K562 (cell line): ENCODE data around the gene CCDC187. TPM values are rescaled to one million over a fixed set of nuclear protein-coding genes. Genes with fewer than 3 reads are reported as not detected.

ENCODE experiments used
- ATAC-seq: fragments of 200-7000 bp; cut with Tn5 transposase; 3 replicates; pipeline ENCODE4 v1.9.1; 2020; ENCODE audit warnings: moderate library complexity
- BruUV-seq: library from RNA; stranded (reverse); fragments of 400-500 nt; replicated peaks from 2 replicates; lab custom pipeline; 2021; lab: Mats Ljungman, UMichigan
- CTCF ChIA-PET: fragments of 300-600 bp; formaldehyde crosslinking; extraction: SDS; loops from one replicate; lab custom pipeline; 2021; ENCODE audit warnings: low intra/inter-chr PET ratio; lab: Yijun Ruan, JAX
- POLR2A ChIA-PET: fragments of 300-600, 350-650 bp; sonication (Branson Sonifier 250); formaldehyde crosslinking; extraction: SDS; loops from one replicate; lab custom pipeline; 2021; ENCODE audit warnings: antibody characterized with exemption, inconsistent platforms; lab: Yijun Ruan, JAX
- DNase-seq, 4 experiments: peaks; one replicate each; pipeline versions ENCODE4 v3.0.0 to v3.0.0-alpha.2; 2011 to 2018; ENCODE audit warnings: low spot score in 3 of 4, mixed read lengths in 3 of 4; ENCODE audit errors: extremely low read depth in 1 of 4
- FAIRE-seq: peaks from 2 replicates; lab custom pipeline; 2011; peaks lifted over from hg19 to GRCh38; lab: Jason Lieb, UNC
- H2AFZ ChIP-seq: 2 replicates; pipeline ENCODE4 v1.6.0; 2011; ENCODE audit warnings: low read depth, low read length, control low read depth, inconsistent platforms
- H3K27ac ChIP-seq: fragments of 200-600 bp; 3 replicates; pipeline ENCODE4 v1.8.0; 2011; ENCODE audit warnings: low read depth, mild to moderate bottlenecking, control low read depth, inconsistent platforms, low read length, moderate library complexity, mixed read lengths; ENCODE audit errors: extremely low read depth
- H3K27me3 ChIP-seq, 2 experiments: fragments of 300-600 bp in 1 of 2; 2 replicates in 1 of 2; 3 replicates in 1 of 2; pipeline versions ENCODE4 v1.6.0 to v1.8.0; 2011; ENCODE audit warnings: inconsistent platforms in 2 of 2, low read length in 2 of 2, mild to moderate bottlenecking in 1 of 2, mixed read lengths in 1 of 2, moderate library complexity in 1 of 2; ENCODE audit not compliant: control insufficient read depth in 2 of 2, insufficient read depth in 2 of 2
- H3K36me3 ChIP-seq: fragments of 300-600 bp; 3 replicates; pipeline ENCODE4 v1.8.0; 2011; ENCODE audit warnings: mild to moderate bottlenecking, low read length, inconsistent platforms; ENCODE audit not compliant: control insufficient read depth, insufficient read depth
- H3K4me1 ChIP-seq, 2 experiments: fragments of 200-600 bp in 1 of 2; replicated peaks in 1 of 2; 2 replicates in 1 of 2; 3 replicates in 1 of 2; pipeline versions ENCODE4 v1.5.1 to v1.8.0; 2011; ENCODE audit warnings: inconsistent platforms in 2 of 2, low read length in 2 of 2, mild to moderate bottlenecking in 1 of 2, mixed read lengths in 1 of 2, moderate library complexity in 1 of 2; ENCODE audit not compliant: control insufficient read depth in 2 of 2, insufficient read depth in 2 of 2
- H3K4me2 ChIP-seq: 2 replicates; pipeline ENCODE4 v1.6.1; 2011; ENCODE audit warnings: low read length, control low read depth, inconsistent platforms, mixed read lengths; ENCODE audit not compliant: insufficient read depth
- H3K4me3 ChIP-seq: fragments of 200-600 bp; sonication (generic), shearing (Covaris generic); 2 replicates; pipeline ENCODE4 v1.5.1; 2016; ENCODE audit warnings: control low read depth, inconsistent platforms
- H3K79me2 ChIP-seq: fragments of 200-600 bp; 3 replicates; pipeline ENCODE4 v1.8.0; 2011; ENCODE audit warnings: low read length, inconsistent platforms; ENCODE audit not compliant: control insufficient read depth, insufficient read depth
- H3K9ac ChIP-seq, 2 experiments: 2 replicates each; pipeline versions ENCODE4 v1.6.0 to v1.6.1; 2011; ENCODE audit warnings: low read depth in 2 of 2, low read length in 2 of 2, control low read depth in 1 of 2, inconsistent platforms in 1 of 2, mild to moderate bottlenecking in 1 of 2, mixed read lengths in 1 of 2; ENCODE audit not compliant: insufficient read depth in 1 of 2
- H3K9me1 ChIP-seq: one replicate; pipeline ENCODE4 v1.6.0; 2011; ENCODE audit warnings: inconsistent platforms, mild to moderate bottlenecking, low read length, moderate library complexity; ENCODE audit not compliant: control insufficient read depth, insufficient read depth
- H3K9me3 ChIP-seq: replicated peaks from 2 replicates; pipeline ENCODE4 v1.5.1; 2011; ENCODE audit warnings: low read depth, low read length, inconsistent platforms; ENCODE audit not compliant: control insufficient read depth, insufficient read depth
- H4K20me1 ChIP-seq: replicated peaks from 2 replicates; pipeline ENCODE4 v1.6.1; 2011; ENCODE audit warnings: low read length, inconsistent platforms, mixed read lengths; ENCODE audit not compliant: control insufficient read depth, insufficient read depth
- BACH1 ChIP-seq: fragments of 200-800 bp; sonication (Bioruptor generic); IDR thresholded peaks from 2 replicates; pipeline ENCODE4 v1.6.1; 2016; ENCODE audit warnings: missing genetic modification characterization, missing compliant biosample characterization
- CC2D1A ChIP-seq: fragments of 450-650 bp; IDR thresholded peaks from 2 replicates; pipeline ENCODE4 v1.6.1; 2017; ENCODE audit warnings: mild to moderate bottlenecking
- CREB1 ChIP-seq, 2 experiments: sonication (generic) in 1 of 2; formaldehyde crosslinking in 1 of 2; IDR thresholded peaks; 2 replicates each; pipeline versions ENCODE4 v1.6.1 to v1.8.0; 2012 to 2022; ENCODE audit warnings: inconsistent platforms in 1 of 2, mild to moderate bottlenecking in 1 of 2, missing genetic modification reagents in 1 of 2, moderate library complexity in 1 of 2
- KDM1A ChIP-seq, 2 experiments: fragments of 450-650 bp; IDR thresholded peaks; 2 replicates each; pipeline ENCODE4 v1.6.1; 2016; ENCODE audit warnings: mild to moderate bottlenecking in 2 of 2
- LEF1 ChIP-seq: fragments of 450-650 bp; IDR thresholded peaks from 2 replicates; pipeline ENCODE4 v1.6.1; 2016; ENCODE audit warnings: mild to moderate bottlenecking
- TAF9B ChIP-seq: fragments of 450-650 bp; IDR thresholded peaks from 2 replicates; pipeline ENCODE4 v1.6.1; 2018; ENCODE audit warnings: mild to moderate bottlenecking; ENCODE audit not compliant: partially characterized antibody
- WGBS: fragments of 100-300 bp; shearing (Covaris generic); methylation state at CpG from one replicate; pipeline ENCODE4 v1.1.6; 2016; ENCODE audit warnings: low coverage, mixed read lengths; ENCODE audit not compliant: insufficient coverage; ENCODE audit errors: missing lambda C conversion rate; 5-methylcytosine and 5-hydroxymethylcytosine counted together
- in situ Hi-C: fragments of 300-500 bp; cut with MboI; formaldehyde crosslinking; loops from 4 replicates; pipeline ENCODE4 v1.15.0; 2018; ENCODE audit warnings: inconsistent platforms, mixed read lengths
- intact Hi-C: fragments of 100-400 bp; cut with micrococcal nuclease; formaldehyde crosslinking; loops from 2 replicates; pipeline ENCODE4 v1.14.2; 2022
- polyA plus RNA-seq, 8 experiments: library from polyadenylated mRNA; depleted of rRNA in 4 of 8; stranded (reverse) in 5 of 8; unstranded in 3 of 8; fragments of >200 nt; fragmentation: Nextera tagmentation in 2 of 8; fragmentation: Illumina TruSeq in 1 of 8; extraction: Ambion mirVana in 2 of 8; extraction: Trizol in 1 of 8; gene quantifications; 2 replicates each; pipeline versions ENCODE4 v1.2.1 to v1.2.3, GENCODE V29; 2011 to 2014; ENCODE audit warnings: inconsistent platforms in 1 of 8, missing spikeins in 1 of 8
- total RNA-seq, 7 experiments: library from RNA; depleted of rRNA in 6 of 7; stranded (reverse); fragments of >200 nt in 6 of 7; fragmentation: Illumina TruSeq in 2 of 7; extraction: Trizol in 2 of 7; gene quantifications; 2 replicates each; pipeline versions ENCODE4 v1.2.1 to v1.2.3, GENCODE V29; 2011 to 2021; ENCODE audit warnings: low replicate concordance in 1 of 7
- TF ChIP-seq, protein P1 (sequence below): fragments of 450-650 bp; IDR thresholded peaks from 2 replicates; pipeline ENCODE4 v1.6.1; 2016; ENCODE audit warnings: mild to moderate bottlenecking, moderate library complexity

Gene CCDC187
- total and polyA plus RNA-seq, 9 of the 15 experiments (the other 6 are each of a cell fraction or from before 2014, with no cell fraction given), result not detected

DNA sequence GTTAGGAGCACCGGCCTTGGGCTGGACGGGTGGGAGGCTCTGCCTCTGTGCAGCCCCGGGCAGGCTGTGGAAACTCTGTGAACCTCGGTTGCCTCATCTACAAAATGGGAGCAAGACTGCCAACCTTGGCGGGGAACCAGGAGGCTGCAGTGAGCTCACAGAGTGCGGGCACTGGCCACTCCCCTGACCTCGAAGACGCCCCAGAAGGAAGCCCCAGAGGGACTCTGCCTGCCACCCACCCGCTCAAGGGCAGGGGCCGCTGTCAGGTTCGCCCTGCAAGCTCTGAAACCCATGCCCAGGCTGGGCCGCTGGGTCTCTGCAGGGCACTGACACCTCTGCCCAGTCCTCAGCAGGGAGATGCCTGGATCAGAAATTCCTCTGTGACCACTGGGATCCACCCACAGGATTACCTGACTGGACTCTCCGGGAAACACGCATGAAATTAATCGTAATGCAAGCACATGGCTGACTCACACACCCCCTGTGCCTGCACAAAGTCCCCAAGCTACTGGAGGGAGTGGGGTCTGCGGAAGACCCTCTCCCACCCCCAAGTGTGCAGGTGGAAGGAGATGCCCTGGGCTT lies 7.4 kb downstream of the CCDC187 start:
- in situ Hi-C loops, result no loop called here
- Histone ChIP-seq H4K20me1 (no peaks in the 10 kb centered on the region; the same call in 1 of the 2 replicates), H3K4me2 (no peak overlapping the region), H3K27me3 (peaks cover 23 to 56% of the 10 kb centered on the region in 2 experiments), H3K36me3 (no peaks in the 10 kb centered on the region), H3K27ac (no peak overlapping the region), H3K4me1 (peaks cover 0 to 42% of the 10 kb centered on the region in 2 experiments; a peak in 2 of 5 replicates), H3K9me1 (no peaks in the 10 kb centered on the region), H3K9ac (no peak overlapping the region; a peak in 1 of 4 replicates), H2AFZ (no peak overlapping the region), H3K4me3 (no peak overlapping the region), H3K79me2 (no peaks in the 10 kb centered on the region), H3K9me3 (peaks cover 13% of the 10 kb centered on the region)
- intact Hi-C loops, result no loop called here
- no TSS peak for BruUV-seq
- FAIRE-seq (no peak), DNase-seq (no peak), ATAC-seq (no peak)
- no peak for TF ChIP-seq CC2D1A
- TF ChIP-seq, protein P1, sequence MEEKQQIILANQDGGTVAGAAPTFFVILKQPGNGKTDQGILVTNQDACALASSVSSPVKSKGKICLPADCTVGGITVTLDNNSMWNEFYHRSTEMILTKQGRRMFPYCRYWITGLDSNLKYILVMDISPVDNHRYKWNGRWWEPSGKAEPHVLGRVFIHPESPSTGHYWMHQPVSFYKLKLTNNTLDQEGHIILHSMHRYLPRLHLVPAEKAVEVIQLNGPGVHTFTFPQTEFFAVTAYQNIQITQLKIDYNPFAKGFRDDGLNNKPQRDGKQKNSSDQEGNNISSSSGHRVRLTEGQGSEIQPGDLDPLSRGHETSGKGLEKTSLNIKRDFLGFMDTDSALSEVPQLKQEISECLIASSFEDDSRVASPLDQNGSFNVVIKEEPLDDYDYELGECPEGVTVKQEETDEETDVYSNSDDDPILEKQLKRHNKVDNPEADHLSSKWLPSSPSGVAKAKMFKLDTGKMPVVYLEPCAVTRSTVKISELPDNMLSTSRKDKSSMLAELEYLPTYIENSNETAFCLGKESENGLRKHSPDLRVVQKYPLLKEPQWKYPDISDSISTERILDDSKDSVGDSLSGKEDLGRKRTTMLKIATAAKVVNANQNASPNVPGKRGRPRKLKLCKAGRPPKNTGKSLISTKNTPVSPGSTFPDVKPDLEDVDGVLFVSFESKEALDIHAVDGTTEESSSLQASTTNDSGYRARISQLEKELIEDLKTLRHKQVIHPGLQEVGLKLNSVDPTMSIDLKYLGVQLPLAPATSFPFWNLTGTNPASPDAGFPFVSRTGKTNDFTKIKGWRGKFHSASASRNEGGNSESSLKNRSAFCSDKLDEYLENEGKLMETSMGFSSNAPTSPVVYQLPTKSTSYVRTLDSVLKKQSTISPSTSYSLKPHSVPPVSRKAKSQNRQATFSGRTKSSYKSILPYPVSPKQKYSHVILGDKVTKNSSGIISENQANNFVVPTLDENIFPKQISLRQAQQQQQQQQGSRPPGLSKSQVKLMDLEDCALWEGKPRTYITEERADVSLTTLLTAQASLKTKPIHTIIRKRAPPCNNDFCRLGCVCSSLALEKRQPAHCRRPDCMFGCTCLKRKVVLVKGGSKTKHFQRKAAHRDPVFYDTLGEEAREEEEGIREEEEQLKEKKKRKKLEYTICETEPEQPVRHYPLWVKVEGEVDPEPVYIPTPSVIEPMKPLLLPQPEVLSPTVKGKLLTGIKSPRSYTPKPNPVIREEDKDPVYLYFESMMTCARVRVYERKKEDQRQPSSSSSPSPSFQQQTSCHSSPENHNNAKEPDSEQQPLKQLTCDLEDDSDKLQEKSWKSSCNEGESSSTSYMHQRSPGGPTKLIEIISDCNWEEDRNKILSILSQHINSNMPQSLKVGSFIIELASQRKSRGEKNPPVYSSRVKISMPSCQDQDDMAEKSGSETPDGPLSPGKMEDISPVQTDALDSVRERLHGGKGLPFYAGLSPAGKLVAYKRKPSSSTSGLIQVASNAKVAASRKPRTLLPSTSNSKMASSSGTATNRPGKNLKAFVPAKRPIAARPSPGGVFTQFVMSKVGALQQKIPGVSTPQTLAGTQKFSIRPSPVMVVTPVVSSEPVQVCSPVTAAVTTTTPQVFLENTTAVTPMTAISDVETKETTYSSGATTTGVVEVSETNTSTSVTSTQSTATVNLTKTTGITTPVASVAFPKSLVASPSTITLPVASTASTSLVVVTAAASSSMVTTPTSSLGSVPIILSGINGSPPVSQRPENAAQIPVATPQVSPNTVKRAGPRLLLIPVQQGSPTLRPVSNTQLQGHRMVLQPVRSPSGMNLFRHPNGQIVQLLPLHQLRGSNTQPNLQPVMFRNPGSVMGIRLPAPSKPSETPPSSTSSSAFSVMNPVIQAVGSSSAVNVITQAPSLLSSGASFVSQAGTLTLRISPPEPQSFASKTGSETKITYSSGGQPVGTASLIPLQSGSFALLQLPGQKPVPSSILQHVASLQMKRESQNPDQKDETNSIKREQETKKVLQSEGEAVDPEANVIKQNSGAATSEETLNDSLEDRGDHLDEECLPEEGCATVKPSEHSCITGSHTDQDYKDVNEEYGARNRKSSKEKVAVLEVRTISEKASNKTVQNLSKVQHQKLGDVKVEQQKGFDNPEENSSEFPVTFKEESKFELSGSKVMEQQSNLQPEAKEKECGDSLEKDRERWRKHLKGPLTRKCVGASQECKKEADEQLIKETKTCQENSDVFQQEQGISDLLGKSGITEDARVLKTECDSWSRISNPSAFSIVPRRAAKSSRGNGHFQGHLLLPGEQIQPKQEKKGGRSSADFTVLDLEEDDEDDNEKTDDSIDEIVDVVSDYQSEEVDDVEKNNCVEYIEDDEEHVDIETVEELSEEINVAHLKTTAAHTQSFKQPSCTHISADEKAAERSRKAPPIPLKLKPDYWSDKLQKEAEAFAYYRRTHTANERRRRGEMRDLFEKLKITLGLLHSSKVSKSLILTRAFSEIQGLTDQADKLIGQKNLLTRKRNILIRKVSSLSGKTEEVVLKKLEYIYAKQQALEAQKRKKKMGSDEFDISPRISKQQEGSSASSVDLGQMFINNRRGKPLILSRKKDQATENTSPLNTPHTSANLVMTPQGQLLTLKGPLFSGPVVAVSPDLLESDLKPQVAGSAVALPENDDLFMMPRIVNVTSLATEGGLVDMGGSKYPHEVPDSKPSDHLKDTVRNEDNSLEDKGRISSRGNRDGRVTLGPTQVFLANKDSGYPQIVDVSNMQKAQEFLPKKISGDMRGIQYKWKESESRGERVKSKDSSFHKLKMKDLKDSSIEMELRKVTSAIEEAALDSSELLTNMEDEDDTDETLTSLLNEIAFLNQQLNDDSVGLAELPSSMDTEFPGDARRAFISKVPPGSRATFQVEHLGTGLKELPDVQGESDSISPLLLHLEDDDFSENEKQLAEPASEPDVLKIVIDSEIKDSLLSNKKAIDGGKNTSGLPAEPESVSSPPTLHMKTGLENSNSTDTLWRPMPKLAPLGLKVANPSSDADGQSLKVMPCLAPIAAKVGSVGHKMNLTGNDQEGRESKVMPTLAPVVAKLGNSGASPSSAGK, result no peak
- TF ChIP-seq TAF9B, result no peak
- TF ChIP-seq BACH1, result no peak
- no peak for TF ChIP-seq CREB1 (IDR thresholded peaks at IDR 0.05)
- TF ChIP-seq CREB1 (CRISPR knock-in tag; IDR thresholded peaks at IDR 0.05), result no peak
- no peak for TF ChIP-seq KDM1A (IDR thresholded peaks at IDR 0.05)
- TF ChIP-seq LEF1, result no peak
- ChIA-PET CTCF (no interaction called here), POLR2A (interaction anchor here (0.5 to 0.6 kb wide), 2 partner anchors 54 to 189 kb away, joined by 3 to 4 read pairs; no protein-coding TSS in a partner anchor)
- WGBS, result 8% methylated on average over 16 of the region's 16 CpGs
